ENCODE measurements around the gene NPM3.
A peak's percentile ranks its signal among the peaks of the same experiment; 100 is the strongest.
"Not testable (repeated sequence)": the region's sequence is repeated elsewhere in the genome, so short reads cannot be mapped to it uniquely, and the experiment has no call there.

Gene NPM3

DNA sequence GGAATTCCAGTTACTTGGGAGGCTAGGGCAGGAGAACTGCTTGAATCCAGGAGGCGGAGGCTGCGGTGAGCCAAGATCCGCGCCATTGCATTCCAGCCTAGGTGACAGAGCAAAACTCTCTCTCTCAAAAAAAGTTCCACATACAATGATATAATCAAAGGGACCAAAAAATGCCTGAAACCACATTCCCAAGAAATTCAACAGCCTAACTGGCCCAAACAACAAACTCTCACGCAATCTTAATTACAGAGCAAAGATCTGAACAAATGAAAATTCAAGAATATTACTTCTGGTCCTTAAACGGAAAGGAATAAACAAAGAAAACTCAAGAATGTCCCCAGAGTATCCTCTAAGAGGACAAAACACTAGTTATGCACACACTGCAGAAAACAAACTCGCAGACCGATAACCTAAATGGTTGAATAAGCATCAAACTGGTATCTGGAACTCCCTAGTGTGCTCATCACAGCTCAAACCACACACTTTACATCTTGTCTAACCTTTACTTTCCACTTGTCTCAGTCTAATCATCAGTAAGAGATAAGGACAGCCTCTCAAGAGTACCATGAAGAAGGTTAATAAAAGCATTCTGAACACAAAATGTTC is 31.3 kb upstream of the NPM3 start:
- intact Hi-C loops (cut with DNase I), result no loop called here

DNA sequence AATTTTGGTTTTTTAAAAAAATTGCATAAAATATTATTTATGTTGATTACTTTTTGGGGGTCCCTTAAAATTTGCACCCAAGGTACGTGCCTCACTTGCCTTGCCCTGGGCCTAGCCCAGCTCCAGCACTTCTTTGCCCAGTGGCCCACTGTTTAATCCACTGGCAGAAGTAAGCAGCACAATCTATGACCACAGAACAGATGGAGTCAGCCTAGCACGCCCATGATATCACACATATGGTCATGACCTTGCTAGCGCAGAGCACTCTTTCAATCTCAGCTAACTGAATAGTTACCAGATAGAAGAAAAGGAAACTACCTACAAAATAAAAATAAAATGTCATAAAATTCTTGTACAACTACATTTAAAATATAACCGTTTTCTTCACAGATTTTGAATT is 29.4 kb upstream of the NPM3 start:
- DNase-seq, result peak in 2 of 42 donors; percentile 33 to 39

More for the DNA sequence above, 31.3 kb upstream of the NPM3 start:
- DNase-seq, result peak in 2 of 42 donors; percentile 34 to 35

DNA sequence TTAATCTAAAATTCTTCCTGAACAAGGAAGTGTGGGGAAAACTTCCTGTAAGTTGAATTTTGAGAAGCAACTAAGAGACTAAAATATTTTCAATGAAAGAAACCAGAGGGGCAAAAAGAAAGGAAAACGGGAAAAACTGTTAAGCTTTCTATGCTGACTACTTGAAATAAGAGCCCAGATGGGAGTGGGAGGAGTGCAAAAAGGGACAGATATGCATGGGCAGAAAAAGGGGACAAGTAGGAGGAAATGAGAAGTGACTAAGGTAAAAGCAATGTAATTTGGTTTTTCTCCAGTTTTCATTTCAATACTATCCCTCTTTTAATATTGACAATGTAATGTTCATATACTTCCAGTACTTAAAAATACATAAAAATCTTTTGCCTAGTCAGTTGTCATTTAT is 23.9 kb upstream of the NPM3 start:
- intact Hi-C loops (cut with DNase I), result no loop called here

More for the DNA sequence above, 29.4 kb upstream of the NPM3 start:
- intact Hi-C loops (cut with DNase I), result no loop called here

DNA sequence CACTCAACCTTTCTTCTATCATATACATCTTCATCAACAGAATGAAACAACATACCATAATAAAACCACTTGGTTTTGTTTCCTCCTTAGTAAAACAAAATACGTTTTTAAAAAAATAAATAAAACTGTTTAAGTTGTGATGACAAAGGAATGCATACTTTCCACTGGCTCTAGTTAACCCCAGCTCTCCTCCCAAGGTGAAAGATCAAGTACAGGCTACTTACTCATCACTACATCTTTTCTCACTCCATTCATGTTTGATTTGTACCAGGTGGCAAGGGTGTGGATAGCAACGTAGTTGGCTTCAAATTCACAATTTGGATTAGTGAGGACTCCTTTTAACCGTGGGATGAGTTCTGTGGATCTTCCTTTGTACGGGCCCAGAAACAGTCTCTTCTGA is 20.3 kb upstream of the NPM3 start:
- DNase-seq, result no peak
- intact Hi-C loops (cut with DNase I), result no loop called here

More for the DNA sequence above, 23.9 kb upstream of the NPM3 start:
- no peak for DNase-seq

DNA sequence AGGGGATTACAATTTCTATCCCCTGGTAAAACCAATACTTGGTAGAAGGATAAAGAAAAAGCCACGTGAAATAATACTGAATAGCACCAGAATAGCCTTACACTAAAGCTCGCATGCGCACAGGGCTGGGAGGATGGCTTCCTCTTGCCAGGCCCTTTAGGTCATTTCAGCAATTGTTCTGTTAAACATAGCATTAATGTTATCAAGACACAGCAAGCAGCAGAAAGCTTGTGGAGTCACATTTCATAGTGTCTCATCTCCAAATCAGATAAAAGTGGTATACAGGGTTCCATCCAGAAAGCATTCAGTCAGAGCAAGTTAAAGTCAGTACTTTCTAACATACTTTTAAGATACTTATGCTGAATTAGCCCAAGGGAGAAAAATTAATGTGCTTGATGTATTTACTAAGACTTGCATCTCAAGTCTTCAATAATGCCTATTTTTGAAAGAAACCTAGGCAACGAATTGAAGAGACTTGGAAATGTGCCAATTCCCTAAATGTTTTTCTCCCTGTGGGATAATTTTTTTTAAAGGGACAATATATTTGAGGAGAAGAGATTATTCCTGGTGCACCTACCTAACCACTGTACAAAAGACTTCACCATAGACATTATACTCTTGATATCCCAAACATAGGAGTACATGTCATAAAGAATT is 14.3 kb upstream of the NPM3 start:
- no peak for DNase-seq
- intact Hi-C loops (cut with DNase I), result no loop called here

DNA sequence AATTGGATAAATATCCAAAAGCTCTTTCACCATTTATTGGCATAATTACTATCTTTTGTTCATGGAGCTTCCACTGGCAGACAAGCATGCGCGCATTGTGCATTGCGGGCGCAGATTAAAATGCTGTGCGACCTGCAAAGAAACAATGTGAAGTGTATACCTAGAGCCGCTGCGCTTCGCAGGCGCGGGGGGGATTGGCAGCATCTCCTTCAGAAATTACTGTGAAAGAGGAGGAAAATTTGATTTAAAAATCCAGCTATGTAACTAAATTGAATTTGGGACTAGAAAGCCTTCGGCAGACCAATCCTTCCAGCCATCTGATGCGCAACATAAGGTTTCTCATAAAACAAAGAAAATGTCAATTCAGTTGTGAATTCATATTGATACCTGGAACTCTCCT is 10.3 kb upstream of the NPM3 start:
- intact Hi-C loops (cut with DNase I), result no loop called here
- DNase-seq, result peak in 1 of 42 donors; percentile 14

DNA sequence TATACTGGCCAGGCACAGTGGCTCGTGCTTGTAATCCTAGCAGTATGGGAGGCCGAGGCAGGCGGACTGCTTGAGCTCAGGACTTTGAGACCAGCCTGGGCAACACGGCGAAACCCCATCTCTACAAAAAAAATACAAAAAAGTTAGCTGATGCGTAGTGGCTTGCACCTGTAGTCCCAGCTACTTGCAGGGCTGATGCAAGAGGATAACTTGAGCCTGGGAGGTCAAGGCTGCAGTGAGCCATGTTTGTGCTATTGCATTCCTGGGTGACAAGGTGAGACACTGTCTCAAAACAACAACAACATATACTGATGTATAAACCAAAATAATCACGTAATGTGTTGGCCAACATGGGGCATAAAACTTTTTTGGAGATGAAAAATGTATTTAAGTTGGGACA is 6.4 kb upstream of the NPM3 start:
- no peak for DNase-seq
- intact Hi-C loops (cut with DNase I), result no loop called here

DNA sequence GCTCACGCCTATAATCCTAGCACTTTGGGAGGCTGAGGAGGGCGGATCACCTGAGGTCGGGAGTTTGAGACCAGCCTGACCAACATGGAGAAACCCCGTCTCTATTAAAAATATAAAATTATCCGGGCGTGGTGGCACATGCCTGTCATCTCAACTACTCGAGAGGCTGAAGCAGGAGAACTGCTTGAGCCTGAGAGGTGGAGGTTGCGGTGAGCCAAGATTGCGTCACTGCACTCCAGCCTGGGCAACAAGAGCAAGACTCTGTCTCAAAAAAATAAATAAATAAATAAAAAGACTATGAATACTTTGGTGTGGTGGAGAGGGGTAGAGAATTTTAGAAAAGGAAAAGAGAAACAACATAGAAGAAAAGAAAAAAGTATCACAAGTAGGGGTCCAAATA is 6.0 kb upstream of the NPM3 start:
- peak in 1 of 42 donors; percentile 2 for DNase-seq
- intact Hi-C loops (cut with DNase I), result not testable (repeated sequence)

DNA sequence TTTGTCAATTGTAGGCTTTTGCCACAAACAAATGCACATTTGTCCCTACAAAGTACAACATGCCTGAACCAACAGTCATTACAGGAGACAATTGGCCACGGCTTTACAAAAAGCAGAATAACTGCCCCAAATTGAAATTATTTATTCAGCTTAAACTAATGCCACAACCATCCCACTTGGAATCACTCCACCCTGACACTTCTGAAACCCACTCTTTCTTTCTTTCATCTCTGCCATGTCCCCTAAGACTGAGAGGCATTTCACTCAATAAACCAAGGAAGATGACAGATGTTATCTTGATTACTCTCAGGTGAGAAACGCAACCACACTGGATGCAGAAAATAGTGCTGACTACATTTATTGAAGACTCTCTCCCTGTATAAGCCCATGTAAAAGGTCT is 2.6 kb upstream of the NPM3 start:
- intact Hi-C loops (cut with DNase I), result no loop called here
- DNase-seq, result no peak

DNA sequence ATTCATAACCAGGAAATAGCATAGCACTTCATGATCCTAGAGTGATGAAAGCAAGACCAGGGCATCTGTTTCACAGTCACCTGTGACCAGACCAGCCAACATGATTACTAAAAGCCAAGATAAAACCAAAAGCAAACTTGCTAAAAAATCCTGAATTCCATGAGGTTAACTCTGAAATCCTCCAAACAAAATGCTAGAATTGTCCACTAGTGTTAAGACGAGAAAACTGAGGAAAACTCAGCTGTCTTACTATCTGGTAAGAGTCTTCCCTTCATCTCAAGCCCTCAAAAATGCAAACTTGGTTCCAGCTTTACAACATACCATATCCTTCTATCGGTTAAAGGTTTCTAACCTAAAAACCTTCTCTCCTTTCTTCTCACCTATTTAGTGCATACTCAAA is 1.3 kb upstream of the NPM3 start:
- intact Hi-C loops (cut with DNase I), result loop anchor here (5.0 kb wide), 1 partner anchor 182 kb away; no protein-coding TSS in a partner anchor
- no peak for DNase-seq

DNA sequence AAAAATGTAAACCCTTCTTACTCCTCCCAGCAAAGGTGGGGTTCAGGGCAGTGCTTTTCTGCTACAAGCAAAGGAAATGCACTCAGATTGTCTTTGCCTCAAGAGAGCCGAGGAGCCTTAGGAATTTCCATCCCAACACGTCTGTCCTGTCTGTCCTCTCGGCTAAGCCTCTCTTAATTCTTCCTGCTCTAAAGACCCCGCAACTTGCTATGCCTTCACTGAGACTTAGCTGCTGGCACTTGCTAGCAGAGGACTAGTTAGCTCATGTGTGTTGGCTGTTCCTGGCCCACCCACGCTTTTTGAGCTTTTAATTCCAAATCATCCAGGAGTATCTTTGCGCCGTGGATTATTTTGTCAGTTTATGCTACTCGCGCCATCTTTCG is 481 bp upstream of the NPM3 start:
- intact Hi-C loops (cut with DNase I), result loop anchor here (5.0 kb wide), 1 partner anchor 181 kb away; no protein-coding TSS in a partner anchor
- peak in 3 of 42 donors; percentile 7 to 36 (median 12) for DNase-seq

DNA sequence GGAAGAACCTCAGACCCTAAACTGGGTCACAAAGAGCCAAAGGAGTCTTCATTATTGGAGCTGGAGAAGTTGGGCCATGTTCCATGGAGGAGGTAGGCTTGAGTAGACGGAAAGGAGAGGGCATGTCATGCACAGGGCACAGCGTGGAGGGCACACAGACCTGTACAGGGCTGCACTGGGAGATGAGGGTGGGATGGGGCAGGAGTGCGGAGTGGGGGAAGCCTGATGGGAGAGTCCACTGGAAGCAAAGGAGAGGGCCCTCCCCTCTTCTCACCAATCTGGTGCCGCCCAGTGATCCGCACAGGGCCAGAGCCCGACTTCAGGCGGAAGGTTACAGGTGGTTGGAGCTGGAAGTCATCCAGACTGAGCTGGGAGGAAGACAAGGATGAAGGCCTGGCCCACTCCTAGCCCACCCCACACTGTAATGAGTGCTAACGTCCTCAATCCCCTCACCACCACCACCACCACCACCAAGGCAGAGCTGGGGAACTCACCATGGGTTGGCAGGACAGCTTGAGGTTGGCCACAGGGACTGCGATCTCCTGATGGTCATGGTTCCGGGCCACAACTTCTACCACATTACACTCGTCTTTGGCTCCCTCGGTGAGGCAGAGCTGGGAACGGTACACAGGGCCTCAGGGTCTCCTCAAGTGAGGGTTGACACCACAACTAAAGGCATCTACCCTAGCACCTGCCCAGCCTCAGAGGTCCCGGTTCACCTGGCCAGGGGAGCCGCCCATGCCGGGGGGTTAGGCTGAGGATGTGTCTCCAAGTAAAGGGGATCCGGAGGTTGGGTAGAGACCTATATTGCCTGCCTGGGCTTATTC is 1.0 kb downstream of the NPM3 start:
- intact Hi-C loops (cut with DNase I), result loop anchor here (5.0 kb wide), 1 partner anchor 180 kb away; no protein-coding TSS in a partner anchor
- DNase-seq, result peak in 5 of 42 donors; percentile 8 to 34 (median 13)

DNA sequence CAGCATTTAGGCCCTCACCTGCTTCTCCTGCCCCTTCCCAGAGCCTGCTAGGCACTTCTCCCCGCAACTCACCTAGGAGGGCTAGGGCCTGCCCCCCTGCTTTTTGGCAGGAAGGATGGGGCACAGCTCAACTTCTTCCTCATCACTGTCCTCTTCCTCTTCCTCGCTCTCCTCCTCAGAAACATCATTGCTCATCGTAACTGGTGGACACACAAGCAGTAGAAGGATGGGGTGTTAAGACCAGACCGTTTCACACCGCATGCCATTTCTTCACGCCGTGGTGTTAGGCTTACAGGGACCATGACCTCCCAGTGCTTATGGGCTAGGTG is 1.6 kb downstream of the NPM3 start:
- peak in 3 of 42 donors; percentile 7 to 29 (median 19) for DNase-seq
- intact Hi-C loops (cut with DNase I), result loop anchor here (5.0 kb wide), 1 partner anchor 179 kb away; no protein-coding TSS in a partner anchor

DNA sequence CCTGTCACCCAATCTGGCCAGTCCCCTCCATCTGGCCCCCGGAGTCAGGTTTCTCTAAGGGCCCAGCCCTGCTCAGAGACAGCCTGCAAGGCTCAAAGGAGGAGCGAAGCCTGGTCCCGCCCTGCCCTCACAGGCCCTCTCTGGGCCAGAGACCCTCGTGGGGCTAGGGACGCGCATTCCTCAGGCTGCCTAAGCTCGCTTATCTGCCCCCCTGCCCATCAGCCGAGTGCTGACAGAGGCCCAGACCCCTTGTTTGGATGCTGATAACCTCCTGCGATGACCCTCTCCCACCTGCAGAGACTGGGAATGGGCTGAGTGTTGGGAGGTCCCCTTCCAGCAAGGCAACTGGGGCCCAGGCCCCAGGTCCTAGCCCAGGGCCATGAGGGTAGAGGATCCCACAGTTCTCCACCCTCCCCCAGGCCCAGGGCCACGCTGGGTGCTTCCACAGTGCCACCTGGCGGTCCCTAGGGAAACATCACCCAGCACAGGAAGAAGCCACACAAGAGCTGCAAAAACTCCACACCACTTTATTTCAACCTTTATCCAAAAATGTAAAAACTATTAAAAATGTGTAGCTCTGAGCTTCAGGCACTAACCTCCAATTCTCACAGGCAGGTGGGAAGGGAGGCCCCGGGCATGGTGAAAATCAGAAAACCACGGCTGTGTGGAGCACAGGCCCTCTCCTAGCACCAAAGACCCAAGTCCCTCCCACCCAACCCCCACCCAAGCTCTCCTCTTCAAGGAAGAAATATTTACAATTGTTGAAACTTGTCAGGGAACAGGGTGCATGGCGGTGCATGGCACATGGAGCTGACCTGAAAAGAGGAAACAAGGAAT is 2.2 kb downstream of the NPM3 start:
- intact Hi-C loops (cut with DNase I), result loop anchor here (5.0 kb wide), 1 partner anchor 179 kb away; no protein-coding TSS in a partner anchor
- peak; percentile 49 to 88 (median 74) for DNase-seq

DNA sequence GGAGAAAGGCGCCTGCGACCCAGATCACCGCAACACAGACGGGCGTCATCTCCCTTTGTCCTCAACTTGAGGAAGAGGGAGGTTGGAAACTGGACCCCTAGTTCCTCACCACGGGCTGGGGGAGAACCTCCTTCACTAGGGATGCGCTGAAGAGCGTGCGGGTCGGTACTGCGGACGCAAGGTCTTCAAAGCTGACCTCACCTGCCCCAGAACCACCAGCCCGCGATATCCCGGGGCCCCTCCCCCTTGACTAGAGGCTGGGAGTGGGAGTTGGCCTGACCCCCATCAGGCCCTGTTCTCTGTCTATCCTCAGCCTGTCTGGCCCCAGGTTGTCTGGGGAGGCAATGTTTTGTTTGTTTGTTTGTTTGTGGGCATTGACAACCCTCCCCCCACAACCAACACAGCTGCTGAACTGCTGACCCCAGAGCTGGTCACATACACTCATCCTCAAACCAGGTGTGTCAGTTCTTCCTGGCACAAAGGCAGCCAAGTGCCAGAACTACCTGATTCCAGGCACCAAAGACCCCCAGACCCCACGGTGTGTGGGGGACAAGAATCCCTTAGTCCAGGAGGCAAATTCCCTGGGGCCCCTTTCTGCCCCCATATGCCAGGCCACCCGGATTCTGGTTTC is 2.9 kb downstream of the NPM3 start:
- DNase-seq, result peak in 4 of 42 donors; percentile 8 to 28 (median 18)

DNA sequence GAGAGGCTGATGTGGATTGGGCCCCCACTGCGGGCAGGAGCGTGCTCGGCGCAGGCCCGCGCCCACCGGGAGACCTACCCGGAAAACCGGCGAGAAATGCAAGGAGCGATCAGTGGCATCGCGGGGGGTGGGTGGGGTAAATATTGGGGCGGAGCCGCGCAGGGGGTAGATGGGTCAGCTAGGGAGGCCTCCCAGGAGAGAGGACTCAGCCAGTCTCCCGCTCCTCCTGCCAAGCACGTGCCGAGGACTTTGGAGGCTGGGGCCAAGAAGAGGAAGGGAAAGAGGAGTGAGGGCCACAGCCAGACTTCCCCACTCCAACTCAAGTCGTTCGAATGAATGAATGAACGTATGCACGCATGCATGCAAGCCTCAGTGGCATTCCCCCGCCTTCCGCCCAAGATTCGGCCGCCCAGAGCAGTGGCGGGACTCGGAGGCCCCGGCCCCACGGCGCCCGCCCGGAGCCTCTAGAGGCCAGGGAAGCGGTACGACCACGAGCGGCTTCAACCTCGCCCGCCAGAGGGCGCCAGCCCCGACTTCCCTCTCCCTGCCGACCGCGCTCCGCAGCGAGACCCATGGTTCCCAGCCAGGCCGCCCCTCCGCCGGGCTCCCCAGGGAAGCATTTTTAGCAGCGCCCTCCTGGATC is 3.6 kb downstream of the NPM3 start:
- DNase-seq, result peak; percentile 63 to 94 (median 84)
- intact Hi-C loops (cut with DNase I), result loop anchor here (5.0 kb wide), 1 partner anchor 177 kb away; no protein-coding TSS in a partner anchor

More for the DNA sequence above, 2.9 kb downstream of the NPM3 start:
- intact Hi-C loops (cut with DNase I), result loop anchor here (5.0 kb wide), 1 partner anchor 178 kb away; no protein-coding TSS in a partner anchor

DNA sequence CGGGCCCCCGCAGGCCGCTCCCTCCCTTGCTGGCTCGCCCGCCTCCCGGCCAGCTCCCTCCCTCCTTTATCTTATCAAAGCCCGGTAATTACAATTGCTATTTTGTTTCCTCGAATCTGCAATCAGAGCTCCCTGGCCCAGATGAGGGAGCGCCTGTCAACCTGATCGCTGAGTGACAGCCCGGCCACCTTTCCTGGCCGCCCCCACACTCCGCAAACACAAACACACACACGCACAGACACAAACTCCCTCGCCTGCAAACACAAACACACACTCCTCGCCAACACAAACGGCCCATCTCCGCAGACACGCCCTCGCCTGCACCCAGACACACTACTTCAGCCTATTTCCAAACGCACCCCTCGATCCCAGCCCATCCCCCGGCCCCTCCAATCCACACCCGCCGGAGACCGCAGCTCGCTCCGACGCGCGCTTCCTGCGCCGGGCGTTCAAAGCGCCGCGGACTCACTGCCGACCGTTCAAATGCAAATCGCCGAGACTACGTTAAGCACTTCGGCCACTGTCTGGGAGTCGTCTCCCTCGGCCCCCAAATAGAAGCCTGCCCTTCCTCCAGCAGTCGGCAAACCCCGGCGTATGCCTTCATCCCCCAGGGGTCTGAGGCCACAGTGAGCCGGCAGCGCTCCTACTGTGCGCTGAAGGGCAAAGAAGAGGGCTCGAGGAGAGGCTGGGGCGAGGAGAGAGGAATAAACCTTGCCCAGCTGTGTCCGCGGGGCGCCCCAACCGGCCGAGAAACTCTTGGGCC is 4.3 kb downstream of the NPM3 start:
- peak in 6 of 42 donors; percentile 8 to 34 (median 18) for DNase-seq
- intact Hi-C loops (cut with DNase I), result no loop called here

Measured in head of caudate nucleus (tissue), 42 donors.